ENCODE results near the gene ASCL5. TPM values are rescaled to one million over a fixed set of nuclear protein-coding genes. Genes with fewer than 3 reads are reported as not detected.

Gene ASCL5, protein sequence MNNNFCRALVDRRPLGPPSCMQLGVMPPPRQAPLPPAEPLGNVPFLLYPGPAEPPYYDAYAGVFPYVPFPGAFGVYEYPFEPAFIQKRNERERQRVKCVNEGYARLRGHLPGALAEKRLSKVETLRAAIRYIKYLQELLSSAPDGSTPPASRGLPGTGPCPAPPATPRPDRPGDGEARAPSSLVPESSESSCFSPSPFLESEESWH
- total RNA-seq, result not detected in 2 replicates

DNA sequence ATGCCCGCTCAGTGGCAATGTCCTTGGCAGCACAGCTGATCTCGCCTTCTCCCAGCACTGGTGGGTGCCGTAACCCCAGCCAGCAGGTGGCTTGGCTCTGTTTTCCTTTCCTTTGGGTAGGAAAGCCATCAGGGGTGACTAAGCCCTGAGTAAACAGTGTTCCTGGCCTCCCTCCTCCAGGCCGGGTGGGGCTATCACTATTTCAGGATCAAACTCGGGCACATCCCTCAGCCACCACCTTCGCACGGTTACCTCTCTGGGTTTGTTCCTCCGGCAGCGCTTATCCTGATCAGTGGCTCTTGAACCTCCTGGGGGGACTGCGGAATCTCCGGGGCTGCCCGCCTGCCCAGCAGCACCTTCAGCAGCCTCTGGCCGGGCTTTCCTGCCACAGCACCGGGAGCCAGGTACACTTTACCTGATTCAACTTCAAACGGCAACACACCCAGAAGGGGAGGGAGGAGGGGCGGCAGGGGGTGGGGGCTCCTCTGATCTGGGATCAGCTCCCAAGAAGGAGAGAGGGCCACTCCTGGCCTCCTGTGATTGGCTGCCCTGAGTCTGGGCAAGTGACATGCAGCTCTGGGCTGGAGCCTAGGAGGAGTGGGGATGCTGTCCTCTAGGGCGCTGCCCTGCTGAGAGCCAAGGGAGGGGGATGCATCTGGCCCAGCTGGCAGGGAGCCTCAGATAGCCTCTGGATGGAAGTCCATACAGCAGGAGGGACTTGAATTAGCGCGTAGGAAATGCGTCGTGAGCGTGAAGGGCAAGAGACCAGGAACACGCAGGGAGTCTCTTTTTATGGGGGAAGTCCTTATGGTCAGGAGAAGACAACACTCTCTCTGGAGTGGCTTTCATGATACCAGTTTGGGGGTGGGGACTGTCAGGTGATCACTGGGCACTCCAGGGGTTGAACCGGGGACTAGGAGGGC, at the start of gene ASCL5:
TSS of gene ASCL5 (minus strand) at position 353 of the 923 bp plus-strand sequence. CDS start 11,812 bp downstream, outside the sequence.
- H3K9me3 Mint-ChIP-seq, result no peaks in the 10 kb centered on the region
- H3K4me1 Mint-ChIP-seq (ENCODE audit: low read depth), result no peaks in the 10 kb centered on the region
- DNase-seq (ENCODE audit: low spot score), result no peak
- peaks cover 5% of the 10 kb centered on the region for H3K27me3 Mint-ChIP-seq (ENCODE audit: low read depth)
- intact Hi-C loops (cut with micrococcal nuclease), result no loop called here
- H3K4me3 Mint-ChIP-seq (ENCODE audit: low read depth), result no peak within 1 kb of the TSS
- no peaks in the 10 kb centered on the region for H3K36me3 Mint-ChIP-seq (ENCODE audit: low read depth)
- no peak within 1 kb of the TSS for H3K27ac Mint-ChIP-seq

DNA sequence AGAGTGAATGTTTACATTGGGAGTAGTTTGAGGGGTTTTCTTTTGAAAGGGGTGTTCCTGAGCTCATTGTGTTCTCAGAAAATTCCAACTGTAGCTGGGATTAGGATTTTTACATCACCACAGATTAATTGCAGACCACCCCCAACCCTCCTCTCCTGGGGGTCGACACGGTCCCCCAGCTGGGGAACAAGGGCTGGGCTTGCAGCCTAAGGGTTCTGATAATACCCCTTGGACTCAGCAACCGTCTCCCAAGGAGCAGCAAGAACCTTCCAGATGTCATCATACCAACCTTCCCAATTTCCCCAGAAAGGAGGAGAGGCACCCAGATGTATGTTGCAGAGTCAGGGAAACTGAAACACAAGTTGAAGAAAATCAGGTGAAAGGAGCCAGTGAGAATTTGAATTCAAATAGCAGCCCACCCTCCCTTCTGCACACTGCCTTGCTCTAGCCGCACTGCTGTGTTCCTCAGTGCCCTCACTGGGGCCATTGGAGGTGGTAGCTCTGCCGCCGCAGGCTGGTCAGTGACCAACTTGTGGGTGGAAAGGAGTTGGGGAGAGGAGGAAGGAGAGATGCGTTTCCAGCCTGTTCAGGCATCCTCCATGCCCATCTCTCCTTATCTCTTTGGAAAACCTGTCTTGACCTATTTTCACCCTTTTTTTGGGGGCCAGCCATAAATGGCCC, 49.0 kb upstream of the ASCL5 start:
- no peak overlapping the region for H3K27ac Mint-ChIP-seq
- intact Hi-C loops (cut with micrococcal nuclease), result no loop called here

DNA sequence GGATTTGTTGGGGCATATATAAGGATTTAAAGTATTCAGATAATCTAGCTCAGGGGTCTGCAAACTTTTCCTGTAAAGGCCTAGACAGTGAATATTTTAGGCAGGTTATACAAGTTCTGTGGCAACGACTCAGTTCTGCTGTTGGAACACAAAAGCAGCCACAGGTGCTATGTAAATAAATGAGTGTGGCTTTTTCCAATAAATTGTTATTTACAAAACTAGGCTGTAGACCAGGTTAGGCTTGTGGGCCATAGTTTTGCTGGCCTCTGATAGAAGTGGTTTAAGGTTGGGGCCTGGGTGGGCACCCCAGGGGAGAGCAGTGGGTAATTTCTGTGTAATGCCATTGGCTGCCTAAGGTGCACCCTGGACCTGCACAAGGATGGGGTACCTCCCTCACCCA, 46.8 kb upstream of the ASCL5 start:
- Mint-ChIP-seq H3K9me3 (no peaks in the 10 kb centered on the region), H3K4me1 (ENCODE audit: low read depth) (peaks cover 11% of the 10 kb centered on the region), H3K36me3 (ENCODE audit: low read depth) (no peaks in the 10 kb centered on the region), H3K27ac (no peak overlapping the region), H3K4me3 (ENCODE audit: low read depth) (no peak overlapping the region), H3K27me3 (ENCODE audit: low read depth) (peaks cover 10% of the 10 kb centered on the region)
- no peak for DNase-seq (ENCODE audit: low spot score)
- intact Hi-C loops (cut with micrococcal nuclease), result loop anchor here (5.0 kb wide), 1 partner anchor 151 kb away; the partner anchor contains the start of gene KIF21B

More for the DNA sequence above, 49.0 kb upstream of the ASCL5 start:
- H3K36me3 Mint-ChIP-seq (ENCODE audit: low read depth), result no peaks in the 10 kb centered on the region
- no peak overlapping the region for H3K4me3 Mint-ChIP-seq (ENCODE audit: low read depth)
- H3K4me1 Mint-ChIP-seq (ENCODE audit: low read depth), result peaks cover 6% of the 10 kb centered on the region
- H3K9me3 Mint-ChIP-seq, result no peaks in the 10 kb centered on the region
- no peak for DNase-seq (ENCODE audit: low spot score)
- peaks cover 14% of the 10 kb centered on the region for H3K27me3 Mint-ChIP-seq (ENCODE audit: low read depth)

DNA sequence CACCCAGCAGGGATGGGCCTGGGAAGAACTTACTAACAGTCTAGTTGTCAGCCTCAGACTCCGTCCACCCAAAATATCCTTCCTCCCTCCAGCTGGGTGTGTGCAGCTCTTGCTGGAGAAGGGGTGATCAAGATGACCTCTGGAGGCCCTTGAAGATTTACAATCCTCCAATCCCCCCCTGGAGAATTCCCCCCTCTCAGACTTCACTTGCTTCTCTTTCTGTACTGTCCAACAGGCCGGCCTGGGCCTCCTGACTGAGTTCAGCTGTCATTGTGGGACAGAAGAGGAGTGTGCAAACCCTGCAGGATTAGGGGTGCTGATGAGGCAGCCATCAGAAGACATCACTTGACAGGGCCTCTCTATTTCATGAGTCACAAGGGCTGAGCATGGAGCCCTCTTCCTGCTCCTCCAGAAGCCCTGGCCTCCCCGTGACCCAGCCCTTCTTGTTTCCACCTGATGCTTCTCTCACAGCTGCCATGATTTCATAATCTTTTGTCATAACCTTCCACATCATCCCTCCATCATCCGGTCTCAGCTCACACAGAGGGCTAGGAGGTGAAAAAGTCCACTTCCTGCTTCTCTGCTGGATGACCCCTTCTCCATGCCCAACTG, 46.1 kb upstream of the ASCL5 start:
- Mint-ChIP-seq H3K9me3 (no peaks in the 10 kb centered on the region), H3K27ac (no peak overlapping the region), H3K4me3 (ENCODE audit: low read depth) (no peak overlapping the region), H3K4me1 (ENCODE audit: low read depth) (peaks cover 11% of the 10 kb centered on the region), H3K36me3 (ENCODE audit: low read depth) (no peaks in the 10 kb centered on the region), H3K27me3 (ENCODE audit: low read depth) (peaks cover 11% of the 10 kb centered on the region)
- no peak for DNase-seq (ENCODE audit: low spot score)
- intact Hi-C loops (cut with micrococcal nuclease), result loop anchor here (5.0 kb wide), 1 partner anchor 151 kb away; the partner anchor contains the start of gene KIF21B

DNA sequence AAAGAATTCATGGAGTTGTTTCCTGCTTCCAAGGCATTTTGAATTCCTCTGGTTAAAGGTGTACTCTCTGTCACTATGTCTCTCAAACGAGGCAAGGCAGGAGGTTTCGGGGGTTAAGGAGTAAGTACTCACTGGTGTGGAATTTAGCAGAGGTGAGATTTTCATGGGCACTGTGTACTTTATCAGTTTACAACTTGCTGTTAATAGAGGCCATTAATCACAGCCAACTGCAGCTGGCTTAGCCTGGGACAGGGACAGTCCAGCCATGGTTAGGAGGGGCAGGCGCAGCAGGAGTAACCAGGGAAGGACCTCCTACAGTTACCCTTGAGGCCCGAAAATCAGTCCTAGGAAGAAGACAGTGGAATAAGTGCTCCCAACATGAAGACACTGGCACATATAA, 45.3 kb upstream of the ASCL5 start:
- no peak for DNase-seq (ENCODE audit: low spot score)
- intact Hi-C loops (cut with micrococcal nuclease), result loop anchor here (5.0 kb wide), 1 partner anchor 150 kb away; the partner anchor contains the start of gene KIF21B
- Mint-ChIP-seq H3K27me3 (ENCODE audit: low read depth) (peaks cover 19% of the 10 kb centered on the region), H3K27ac (no peak overlapping the region), H3K4me1 (ENCODE audit: low read depth) (peaks cover 11% of the 10 kb centered on the region), H3K9me3 (no peaks in the 10 kb centered on the region), H3K4me3 (ENCODE audit: low read depth) (no peak overlapping the region), H3K36me3 (ENCODE audit: low read depth) (no peaks in the 10 kb centered on the region)

DNA sequence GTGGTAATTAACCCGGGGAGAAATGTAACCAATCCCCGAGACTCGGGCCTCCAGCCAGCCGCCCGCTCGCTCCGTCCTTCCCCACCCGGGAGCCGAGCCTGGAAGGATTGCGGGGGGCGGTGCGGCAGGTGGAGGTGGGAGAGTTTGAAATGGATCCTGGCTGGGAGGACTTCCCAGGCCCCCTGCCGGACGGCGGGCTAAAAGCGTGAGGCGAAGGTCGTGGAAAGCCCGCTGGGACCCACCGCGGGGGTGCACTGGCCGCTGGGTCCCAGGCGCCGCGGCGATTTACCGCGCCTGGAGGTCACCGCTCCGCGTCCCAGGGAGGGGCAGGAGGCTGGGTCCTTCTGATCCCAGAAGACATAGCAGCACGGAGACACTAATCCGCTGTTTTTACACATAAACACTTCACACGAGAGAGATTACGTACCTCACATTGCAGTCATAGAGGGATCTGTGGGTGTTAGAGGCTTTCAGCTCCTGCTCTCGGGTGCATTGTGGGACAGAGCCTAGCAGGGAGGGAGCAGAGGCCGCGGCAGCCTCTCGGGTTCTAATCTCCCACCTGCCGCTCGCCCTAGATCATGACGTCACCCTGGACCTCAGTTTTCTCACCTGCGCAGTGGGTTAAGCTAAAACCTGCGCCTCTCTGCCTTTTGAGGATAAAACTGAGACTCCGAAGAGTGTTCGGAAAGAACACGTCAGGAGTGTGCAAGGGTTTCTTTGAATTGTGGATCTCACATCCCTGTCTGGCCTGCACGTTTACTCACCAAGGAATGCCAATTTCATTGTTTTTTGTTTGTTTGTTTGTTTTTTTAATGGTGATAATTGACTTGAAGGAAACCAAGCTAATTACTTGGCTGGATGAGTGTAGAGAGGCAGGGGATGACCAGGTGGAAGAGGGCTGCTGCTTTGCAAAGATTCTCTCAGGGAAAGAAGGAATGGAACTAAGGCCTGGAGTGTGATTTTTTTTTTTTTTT, 44.4 kb upstream of the ASCL5 start:
- H3K27me3 Mint-ChIP-seq (ENCODE audit: low read depth), result peaks cover 26% of the 10 kb centered on the region
- H3K27ac Mint-ChIP-seq, result peak overlapping the region; percentile 63
- DNase-seq (ENCODE audit: low spot score), result peak; percentile 15
- H3K4me3 Mint-ChIP-seq (ENCODE audit: low read depth), result peak overlapping the region; percentile 73
- H3K4me1 Mint-ChIP-seq (ENCODE audit: low read depth), result peaks cover 11% of the 10 kb centered on the region
- no peaks in the 10 kb centered on the region for H3K36me3 Mint-ChIP-seq (ENCODE audit: low read depth)
- no peaks in the 10 kb centered on the region for H3K9me3 Mint-ChIP-seq
- intact Hi-C loops (cut with micrococcal nuclease), result loop anchor here (1.0 to 5.0 kb wide), 2 partner anchors 17 to 149 kb away; partner anchors contain the start of genes KIF21B and TMEM9

DNA sequence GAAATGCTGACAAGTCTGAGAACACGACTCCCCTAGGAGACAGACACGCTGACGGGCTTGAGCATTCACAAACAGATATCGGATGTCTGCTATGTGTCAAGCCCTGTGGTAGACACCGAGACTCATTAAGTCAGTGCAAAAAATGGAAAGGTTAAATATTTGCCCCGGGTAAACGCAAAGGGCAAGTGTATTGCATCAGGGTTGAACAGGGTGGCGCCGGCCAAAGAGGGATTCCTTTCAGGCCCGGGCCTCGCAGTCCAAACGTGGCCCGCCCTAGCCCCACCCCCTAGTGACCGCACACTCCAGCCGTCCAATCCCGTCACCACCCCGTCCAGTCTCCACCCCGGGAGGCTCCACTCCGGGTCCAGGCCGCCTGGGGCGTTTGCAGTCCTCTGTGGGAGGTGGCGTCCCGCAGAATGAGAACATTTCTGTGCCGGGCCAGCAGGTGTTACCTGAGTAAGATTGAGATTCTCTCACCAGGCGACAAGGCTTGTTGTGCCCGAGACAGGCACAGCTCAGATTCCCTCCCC, 43.6 kb upstream of the ASCL5 start:
- intact Hi-C loops (cut with micrococcal nuclease), result loop anchor here (1.0 to 5.0 kb wide), 2 partner anchors 16 to 148 kb away; partner anchors contain the start of genes KIF21B and TMEM9
- Mint-ChIP-seq H3K9me3 (no peaks in the 10 kb centered on the region), H3K36me3 (ENCODE audit: low read depth) (no peaks in the 10 kb centered on the region), H3K27ac (peak overlapping the region; percentile 63), H3K27me3 (ENCODE audit: low read depth) (peaks cover 30% of the 10 kb centered on the region), H3K4me1 (ENCODE audit: low read depth) (peaks cover 11% of the 10 kb centered on the region), H3K4me3 (ENCODE audit: low read depth) (peak overlapping the region; percentile 73)
- DNase-seq (ENCODE audit: low spot score), result peak; percentile 61

DNA sequence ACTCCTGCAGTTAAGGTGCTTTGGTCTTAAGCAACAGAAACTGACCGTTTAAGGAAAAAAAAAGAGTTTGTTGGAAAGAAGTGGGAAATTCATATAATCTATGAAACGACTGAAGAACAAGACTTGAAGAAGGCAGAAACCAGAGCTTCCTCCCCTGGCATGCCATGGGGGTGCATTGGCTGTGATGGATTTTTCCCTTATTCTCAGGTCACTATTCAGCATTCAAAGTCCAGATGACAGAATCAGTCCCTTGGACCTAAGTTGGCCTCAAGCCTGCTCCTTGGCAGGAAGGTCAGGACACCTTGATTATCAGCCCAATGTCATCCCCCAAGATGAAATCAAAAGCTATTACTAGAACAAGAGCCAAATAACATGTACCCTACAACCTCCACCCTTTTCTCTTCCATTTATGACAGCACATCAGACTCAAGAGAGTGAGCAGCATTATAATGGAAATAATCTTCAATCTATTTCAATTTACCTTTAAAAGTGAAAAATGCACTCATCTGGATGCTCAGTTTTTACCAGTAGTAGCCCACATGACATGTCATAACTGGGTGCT, 43.1 kb upstream of the ASCL5 start:
- no peaks in the 10 kb centered on the region for H3K9me3 Mint-ChIP-seq
- H3K4me3 Mint-ChIP-seq (ENCODE audit: low read depth), result peak overlapping the region; percentile 44
- H3K27ac Mint-ChIP-seq, result no peak overlapping the region
- peaks cover 11% of the 10 kb centered on the region for H3K4me1 Mint-ChIP-seq (ENCODE audit: low read depth)
- intact Hi-C loops (cut with micrococcal nuclease), result loop anchor here (5.0 kb wide), 1 partner anchor 148 kb away; the partner anchor contains the start of gene KIF21B
- no peaks in the 10 kb centered on the region for H3K36me3 Mint-ChIP-seq (ENCODE audit: low read depth)
- DNase-seq (ENCODE audit: low spot score), result no peak
- peaks cover 30% of the 10 kb centered on the region for H3K27me3 Mint-ChIP-seq (ENCODE audit: low read depth)

DNA sequence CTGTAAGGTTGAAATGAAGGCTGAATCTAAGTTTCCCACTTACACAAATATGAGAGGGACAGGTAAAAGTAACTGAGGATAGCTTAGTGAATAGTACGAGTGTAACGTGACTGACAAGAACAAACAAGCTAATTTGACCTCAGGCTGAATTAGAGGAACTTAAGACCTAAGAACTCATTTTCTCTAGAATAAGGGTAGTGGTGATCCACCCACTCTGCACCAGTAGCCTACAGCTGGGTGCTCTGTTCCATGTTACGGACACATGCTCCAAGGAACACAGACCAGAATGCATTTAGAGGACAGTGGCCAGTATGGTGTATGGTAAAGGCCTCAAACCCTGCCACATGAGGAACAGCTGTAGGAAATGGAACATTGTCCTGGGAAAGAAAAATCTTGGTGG, 42.2 kb upstream of the ASCL5 start:
- H3K27me3 Mint-ChIP-seq (ENCODE audit: low read depth), result peaks cover 30% of the 10 kb centered on the region
- no peak for DNase-seq (ENCODE audit: low spot score)
- H3K27ac Mint-ChIP-seq, result no peak overlapping the region
- H3K9me3 Mint-ChIP-seq, result no peaks in the 10 kb centered on the region
- intact Hi-C loops (cut with micrococcal nuclease), result no loop called here
- H3K36me3 Mint-ChIP-seq (ENCODE audit: low read depth), result no peaks in the 10 kb centered on the region
- no peak overlapping the region for H3K4me3 Mint-ChIP-seq (ENCODE audit: low read depth)
- peaks cover 11% of the 10 kb centered on the region for H3K4me1 Mint-ChIP-seq (ENCODE audit: low read depth)

DNA sequence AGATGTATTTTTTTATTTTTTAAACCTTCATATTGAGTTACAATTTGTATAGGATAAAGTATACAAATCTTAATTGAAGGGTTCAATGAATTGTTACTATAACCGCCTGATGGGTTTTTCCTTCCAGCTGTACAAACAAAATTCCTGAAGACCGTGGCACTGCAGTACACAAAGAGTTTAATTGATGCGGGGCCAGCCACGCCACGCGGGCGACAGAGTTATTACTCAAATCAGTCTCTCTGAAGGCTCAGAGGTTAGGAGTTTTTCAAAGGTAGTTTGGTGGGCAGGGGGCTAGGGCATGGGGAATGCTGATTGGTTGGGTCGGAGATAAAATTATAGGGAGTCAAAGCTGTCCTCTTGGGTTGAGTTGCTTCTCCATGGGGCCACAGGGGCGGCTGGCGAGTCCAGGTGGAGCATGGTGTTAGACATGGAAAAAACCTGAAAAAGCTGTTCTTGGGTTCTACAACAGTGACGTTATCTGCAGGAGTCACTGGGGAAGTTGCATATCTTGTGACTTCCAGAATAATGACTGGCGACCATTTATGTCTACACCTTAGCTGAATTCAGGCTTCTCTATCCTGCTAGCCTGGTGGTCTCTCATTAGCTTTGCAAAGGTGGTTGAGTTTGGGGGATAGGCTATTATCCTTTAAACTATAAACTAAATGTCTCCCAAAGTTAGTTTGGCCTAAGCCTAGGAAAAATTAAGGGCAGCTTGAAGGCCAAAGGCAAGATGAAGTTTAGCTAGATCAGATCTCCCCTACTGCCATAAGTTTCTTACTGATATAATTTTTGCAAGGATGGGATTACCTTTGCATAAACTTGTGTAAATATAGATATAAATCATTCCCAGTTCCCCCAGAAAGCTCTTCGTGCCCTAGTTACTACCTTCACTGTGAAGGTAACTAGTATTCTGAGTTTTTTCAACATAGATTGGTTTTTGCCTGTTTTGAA, 40.3 kb upstream of the ASCL5 start:
- peaks cover 11% of the 10 kb centered on the region for H3K4me1 Mint-ChIP-seq (ENCODE audit: low read depth)
- H3K27ac Mint-ChIP-seq, result no peak overlapping the region
- H3K9me3 Mint-ChIP-seq, result no peaks in the 10 kb centered on the region
- peaks cover 35% of the 10 kb centered on the region for H3K27me3 Mint-ChIP-seq (ENCODE audit: low read depth)
- DNase-seq (ENCODE audit: low spot score), result no peak
- no peaks in the 10 kb centered on the region for H3K36me3 Mint-ChIP-seq (ENCODE audit: low read depth)
- intact Hi-C loops (cut with micrococcal nuclease), result no loop called here
- H3K4me3 Mint-ChIP-seq (ENCODE audit: low read depth), result no peak overlapping the region
